ENCODE measurements around the gene TENT4B.
"Not testable (repeated sequence)": the region's sequence is repeated elsewhere in the genome, so short reads cannot be mapped to it uniquely, and the experiment has no call there.

The TENT4B gene

GRCh38 chr16:50155925-50156324, 2.8 kb downstream of the TENT4B start:
- no peak for DNase-seq

- DNase-seq = no peak
Measured at GRCh38 chr16:50156590-50156989, 3.5 kb downstream of the TENT4B start.

- DNase-seq = no peak
Measured at GRCh38 chr16:50160495-50161164, 7.5 kb downstream of the TENT4B start.

- DNase-seq = no peak
Measured at GRCh38 chr16:50161950-50162349, 8.8 kb downstream of the TENT4B start.

GRCh38 chr16:50165473-50165872, 12.4 kb downstream of the TENT4B start:
- no peak for DNase-seq

GRCh38 chr16:50166511-50167500, 13.7 kb downstream of the TENT4B start:
- DNase-seq = peak; percentile 32

GRCh38 chr16:50167556-50167955, 14.4 kb downstream of the TENT4B start:
- no peak for DNase-seq

- DNase-seq = no peak
Measured at GRCh38 chr16:50169555-50170096, 16.5 kb downstream of the TENT4B start.

GRCh38 chr16:50171773-50172172, 18.7 kb downstream of the TENT4B start:
- not testable (repeated sequence) for DNase-seq

GRCh38 chr16:50172195-50172922, 19.3 kb downstream of the TENT4B start:
- DNase-seq = no peak

GRCh38 chr16:50173316-50173715, 20.2 kb downstream of the TENT4B start:
- no peak for DNase-seq

- no peak for DNase-seq
Measured at GRCh38 chr16:50178491-50178941, 25.4 kb downstream of the TENT4B start.

- no peak for DNase-seq
Measured at GRCh38 chr16:50182441-50182840, 29.3 kb downstream of the TENT4B start.

- no peak for DNase-seq
Measured at GRCh38 chr16:50183316-50183715, 30.2 kb downstream of the TENT4B start.

GRCh38 chr16:50185005-50185505, 31.9 kb downstream of the TENT4B start:
- no peak for DNase-seq

GRCh38 chr16:50188619-50189136, 35.6 kb downstream of the TENT4B start:
- no peak for DNase-seq

GRCh38 chr16:50190292-50190691, 37.2 kb downstream of the TENT4B start:
- no peak for DNase-seq

- no peak for DNase-seq
Measured at GRCh38 chr16:50192386-50193050, 39.4 kb downstream of the TENT4B start.

GRCh38 chr16:50193594-50193993, 40.5 kb downstream of the TENT4B start:
- no peak for DNase-seq

- DNase-seq = no peak
Measured at GRCh38 chr16:50195276-50195675, 42.2 kb downstream of the TENT4B start.

- DNase-seq = no peak
Measured at GRCh38 chr16:50195756-50196155, 42.6 kb downstream of the TENT4B start.

GRCh38 chr16:50197582-50197981, 44.5 kb downstream of the TENT4B start:
- DNase-seq = no peak
